Stimulated activated CD8-positive, alpha-beta memory T cell treated with anti-CD3 and anti-CD28 coated beads, Interleukin-7, amount 100 ng/mL, for 4 hours (primary cell): Measurements from ENCODE around the gene SLC16A6.
A peak's percentile ranks its signal among the peaks of the same experiment; 100 is the strongest.
"Not testable (repeated sequence)": the region's sequence is repeated elsewhere in the genome, so short reads cannot be mapped to it uniquely, and the experiment has no call there.

Experiments
- DNase-seq, 2 donors: peaks; one replicate each; pipeline ENCODE4 v3.0.0-alpha.2; 2020; ENCODE audit warnings: low read depth in 2 of 2

SLC16A6 gene

GRCh38 chr17:68290268-68290954, 516 bp downstream of the SLC16A6 start:
- peak; percentile 40 to 62 for DNase-seq

- no peak for DNase-seq
Observed at GRCh38 chr17:68289936-68290267, 1.0 kb downstream of the SLC16A6 start.

- DNase-seq, result no peak
Observed at GRCh38 chr17:68289473-68289872, 1.5 kb downstream of the SLC16A6 start.

GRCh38 chr17:68288804-68289203, 2.1 kb downstream of the SLC16A6 start:
- no peak for DNase-seq

- no peak for DNase-seq
Observed at GRCh38 chr17:68288375-68288774, 2.6 kb downstream of the SLC16A6 start.

GRCh38 chr17:68281965-68282364, 9.0 kb downstream of the SLC16A6 start:
- not testable (repeated sequence) for DNase-seq

- no peak for DNase-seq
Observed at GRCh38 chr17:68277807-68278206, 13.1 kb downstream of the SLC16A6 start.

- DNase-seq, result not testable (repeated sequence)
Observed at GRCh38 chr17:68276339-68276738, 14.6 kb downstream of the SLC16A6 start.

- no peak for DNase-seq
Observed at GRCh38 chr17:68273722-68274121, 17.2 kb downstream of the SLC16A6 start.

GRCh38 chr17:68265833-68266232, 25.1 kb downstream of the SLC16A6 start:
- DNase-seq, result not testable (repeated sequence)

- DNase-seq, result not testable (repeated sequence)
Observed at GRCh38 chr17:68263101-68263681, 27.7 kb downstream of the SLC16A6 start.

- DNase-seq, result not testable (repeated sequence)
Observed at GRCh38 chr17:68262467-68262866, 28.5 kb downstream of the SLC16A6 start.

- DNase-seq, result no peak
Observed at GRCh38 chr17:68260051-68260762, 30.7 kb downstream of the SLC16A6 start.

GRCh38 chr17:68259648-68259951, 31.3 kb downstream of the SLC16A6 start:
- not testable (repeated sequence) for DNase-seq

GRCh38 chr17:68258890-68259647, 31.9 kb downstream of the SLC16A6 start:
- peak; percentile 64 to 69 for DNase-seq

- DNase-seq, result no peak
Observed at GRCh38 chr17:68257934-68258333, 33.0 kb downstream of the SLC16A6 start.

GRCh38 chr17:68256701-68257100, 34.2 kb downstream of the SLC16A6 start:
- not testable (repeated sequence) for DNase-seq

GRCh38 chr17:68255731-68256538, 35.0 kb downstream of the SLC16A6 start:
- DNase-seq, result no peak

- no peak for DNase-seq
Observed at GRCh38 chr17:68255151-68255550, 35.8 kb downstream of the SLC16A6 start.

- not testable (repeated sequence) for DNase-seq
Observed at GRCh38 chr17:68253426-68253825, 37.5 kb downstream of the SLC16A6 start.

GRCh38 chr17:68249354-68249765, 41.6 kb downstream of the SLC16A6 start:
- no peak for DNase-seq

GRCh38 chr17:68248891-68249290, 42.0 kb downstream of the SLC16A6 start:
- no peak for DNase-seq
